ENCODE results near the gene PCDHB3.
"Not testable (repeated sequence)": the region's sequence is repeated elsewhere in the genome, so short reads cannot be mapped to it uniquely, and the experiment has no call there.

Gene PCDHB3

GRCh38 chr5:141100243-141100805 lies at the start of gene PCDHB3:
PCDHB3 (plus strand) TSS chr5:141100473; CDS start chr5:141100650, 177 bp downstream.
- peak; percentile 44 for DNase-seq (ENCODE audit: low read depth)

GRCh38 chr5:141050622-141051520 lies 49.4 kb upstream of the PCDHB3 start, which contains the start of gene PCDHB1:
PCDHB1 (plus strand) TSS chr5:141051374; CDS start chr5:141051471, 97 bp downstream.
- no peak for DNase-seq (ENCODE audit: low read depth)

DNA sequence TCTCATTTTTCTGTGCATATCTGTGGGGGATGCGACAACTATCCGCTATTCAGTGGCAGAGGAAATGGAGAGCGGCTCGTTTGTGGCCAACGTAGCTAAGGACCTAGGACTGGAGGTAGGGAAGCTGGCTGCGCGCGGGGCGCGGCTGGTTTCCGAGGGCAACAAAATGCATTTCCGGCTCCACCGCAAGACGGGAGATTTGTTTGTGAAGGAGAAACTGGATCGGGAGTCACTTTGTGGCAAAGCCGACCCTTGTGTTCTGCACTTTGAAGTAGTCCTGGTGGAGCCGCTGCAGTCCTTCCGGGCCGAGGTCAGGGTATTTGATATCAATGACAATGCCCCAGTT lies 48.8 kb upstream of the PCDHB3 start:
- no peak for DNase-seq (ENCODE audit: low read depth)

- no peak for DNase-seq (ENCODE audit: low read depth)
These were observed 22.4 kb upstream of the PCDHB3 start for GRCh38 chr5:141077826-141078225.

DNA sequence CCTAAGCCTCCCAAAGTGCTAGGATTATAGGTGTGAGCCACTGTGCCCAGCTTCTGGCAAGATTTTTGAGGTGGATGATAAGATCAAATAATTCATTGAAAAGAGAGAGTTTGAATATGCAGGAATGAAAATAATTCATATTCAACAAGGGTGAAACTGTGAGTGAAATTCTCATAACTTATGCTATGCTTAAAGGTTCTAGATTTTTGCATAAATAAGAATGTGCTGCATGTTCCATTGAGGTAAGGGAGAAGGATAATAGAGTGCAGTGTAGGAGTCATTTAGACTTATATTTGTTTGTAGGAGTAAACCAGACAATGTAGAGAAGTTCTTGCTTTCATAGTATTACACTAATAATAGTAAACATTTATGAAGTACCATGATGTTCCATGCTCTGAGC lies 18.0 kb upstream of the PCDHB3 start:
- no peak for DNase-seq (ENCODE audit: low read depth)

- peak; percentile 52 for DNase-seq (ENCODE audit: low read depth)
These were observed 15.7 kb upstream of the PCDHB3 start for GRCh38 chr5:141084487-141084989.

DNA sequence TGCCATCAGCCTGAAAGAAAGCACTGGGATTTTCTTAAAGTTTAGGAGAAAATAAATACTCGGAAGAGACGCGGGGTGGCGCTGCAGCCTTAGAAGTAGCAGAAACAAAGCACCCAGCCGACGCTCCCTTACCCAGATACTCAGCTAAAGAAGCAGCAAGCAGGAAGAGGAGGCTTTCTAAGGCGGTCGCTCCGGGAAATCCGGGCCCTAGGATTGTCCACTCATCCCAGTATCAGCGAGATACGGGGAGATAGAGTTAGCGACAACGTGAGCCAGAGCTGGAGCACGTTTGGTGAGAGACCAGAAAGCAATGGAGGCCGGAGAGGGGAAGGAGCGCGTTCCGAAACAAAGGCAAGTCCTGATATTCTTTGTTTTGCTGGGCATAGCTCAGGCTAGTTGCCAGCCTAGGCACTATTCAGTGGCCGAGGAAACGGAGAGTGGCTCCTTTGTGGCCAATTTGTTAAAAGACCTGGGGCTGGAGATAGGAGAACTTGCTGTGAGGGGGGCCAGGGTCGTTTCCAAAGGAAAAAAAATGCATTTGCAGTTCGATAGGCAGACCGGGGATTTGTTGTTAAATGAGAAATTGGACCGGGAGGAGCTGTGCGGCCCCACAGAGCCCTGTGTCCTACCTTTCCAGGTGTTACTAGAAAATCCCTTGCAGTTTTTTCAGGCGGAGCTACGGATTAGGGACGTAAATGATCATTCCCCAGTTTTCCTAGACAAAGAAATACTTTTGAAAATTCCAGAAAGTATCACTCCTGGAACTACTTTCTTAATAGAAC lies 5.6 kb upstream of the PCDHB3 start, which contains the start of gene PCDHB2:
Gene PCDHB2 (plus strand): TSS at position 135 of the 782 bp plus-strand sequence. CDS start 176 bp downstream, at position 311.
- DNase-seq (ENCODE audit: low read depth): peak; percentile 9

GRCh38 chr5:141095263-141095641 lies 5.0 kb upstream of the PCDHB3 start:
- no peak for DNase-seq (ENCODE audit: low read depth)

GRCh38 chr5:141096181-141096580 lies 4.1 kb upstream of the PCDHB3 start:
- DNase-seq (ENCODE audit: low read depth): not testable (repeated sequence)

DNA sequence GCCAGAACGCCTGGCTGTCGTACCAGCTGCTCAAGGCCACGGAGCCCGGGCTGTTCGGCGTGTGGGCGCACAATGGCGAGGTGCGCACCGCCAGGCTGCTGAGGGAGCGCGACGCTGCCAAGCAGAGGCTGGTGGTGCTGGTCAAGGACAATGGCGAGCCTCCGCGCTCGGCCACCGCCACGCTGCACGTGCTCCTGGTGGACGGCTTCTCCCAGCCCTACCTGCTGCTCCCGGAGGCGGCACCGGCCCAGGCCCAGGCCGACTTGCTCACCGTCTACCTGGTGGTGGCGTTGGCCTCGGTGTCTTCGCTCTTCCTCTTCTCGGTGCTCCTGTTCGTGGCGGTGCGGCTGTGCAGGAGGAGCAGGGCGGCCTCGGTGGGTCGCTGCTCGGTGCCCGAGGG lies 3.7 kb upstream of the PCDHB3 start:
- not testable (repeated sequence) for DNase-seq (ENCODE audit: low read depth)

GRCh38 chr5:141101059-141101458 lies 786 bp downstream of the PCDHB3 start:
- DNase-seq (ENCODE audit: low read depth): no peak

GRCh38 chr5:141102070-141102469 lies 1.8 kb downstream of the PCDHB3 start:
- not testable (repeated sequence) for DNase-seq (ENCODE audit: low read depth)

GRCh38 chr5:141102471-141102870 lies 2.2 kb downstream of the PCDHB3 start:
- DNase-seq (ENCODE audit: low read depth): not testable (repeated sequence)

- DNase-seq (ENCODE audit: low read depth): no peak
These were observed 5.1 kb downstream of the PCDHB3 start for GRCh38 chr5:141105350-141105749.

GRCh38 chr5:141119250-141119649 lies 19.0 kb downstream of the PCDHB3 start:
- DNase-seq (ENCODE audit: low read depth): no peak

GRCh38 chr5:141121563-141121962 lies 21.3 kb downstream of the PCDHB3 start, which contains the start of gene PCDHB4:
PCDHB4 (plus strand) TSS chr5:141121818; CDS start chr5:141121999, 181 bp downstream.
- DNase-seq (ENCODE audit: low read depth): no peak

- DNase-seq (ENCODE audit: low read depth): no peak
These were observed 21.7 kb downstream of the PCDHB3 start for GRCh38 chr5:141121985-141122384.

DNA sequence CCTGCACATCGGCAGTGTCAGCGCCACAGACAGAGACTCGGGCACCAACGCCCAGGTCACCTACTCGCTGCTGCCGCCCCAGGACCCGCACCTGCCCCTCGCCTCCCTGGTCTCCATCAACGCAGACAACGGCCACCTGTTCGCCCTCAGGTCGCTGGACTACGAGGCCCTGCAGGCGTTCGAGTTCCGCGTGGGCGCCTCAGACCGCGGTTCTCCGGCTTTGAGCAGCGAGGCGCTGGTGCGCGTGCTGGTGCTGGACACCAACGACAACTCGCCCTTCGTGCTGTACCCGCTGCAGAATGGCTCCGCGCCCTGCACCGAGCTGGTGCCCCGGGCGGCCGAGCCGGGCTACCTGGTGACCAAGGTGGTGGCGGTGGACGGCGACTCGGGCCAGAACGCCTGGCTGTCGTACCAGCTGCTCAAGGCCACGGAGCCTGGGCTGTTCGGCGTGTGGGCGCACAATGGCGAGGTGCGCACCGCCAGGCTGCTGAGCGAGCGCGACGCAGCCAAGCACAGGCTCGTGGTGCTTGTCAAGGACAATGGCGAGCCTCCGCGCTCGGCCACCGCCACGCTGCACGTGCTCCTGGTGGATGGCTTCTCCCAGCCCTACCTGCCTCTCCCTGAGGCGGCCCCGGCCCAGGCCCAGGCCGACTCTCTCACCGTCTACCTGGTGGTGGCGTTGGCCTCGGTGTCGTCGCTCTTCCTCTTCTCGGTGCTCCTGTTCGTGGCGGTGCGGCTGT lies 23.3 kb downstream of the PCDHB3 start:
- not testable (repeated sequence) for DNase-seq (ENCODE audit: low read depth)

DNA sequence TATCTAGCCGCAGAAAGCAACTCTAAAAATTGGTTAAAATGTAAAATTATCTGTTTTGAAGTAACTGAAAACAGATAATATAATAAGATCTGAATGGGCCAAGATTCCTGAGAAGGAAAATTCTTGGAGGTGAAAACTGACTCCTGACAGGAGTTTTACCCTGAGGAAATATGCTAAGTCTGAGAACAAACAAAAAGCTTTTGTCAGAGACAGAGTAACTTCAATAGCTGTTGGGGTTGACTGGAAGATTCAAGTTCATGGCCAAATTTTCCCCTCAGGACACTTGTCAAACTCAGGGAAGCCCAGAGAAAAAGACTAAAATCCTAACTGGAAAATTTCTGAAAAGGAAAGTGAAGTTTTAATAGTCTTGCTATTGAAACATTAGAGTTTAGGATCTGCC lies 27.0 kb downstream of the PCDHB3 start:
- no peak for DNase-seq (ENCODE audit: low read depth)

- peak; percentile 23 for DNase-seq (ENCODE audit: low read depth)
These were observed 34.9 kb downstream of the PCDHB3 start, which contains the start of gene PCDHB5 for GRCh38 chr5:141135030-141135717. PCDHB5 (plus strand) TSS chr5:141135206; CDS start chr5:141135435, 229 bp downstream.

All from ELR (cell line).